GM18907 (cell line): ENCODE measurements around the gene ANKIB1.
"Not testable (repeated sequence)": the region's sequence is repeated elsewhere in the genome, so short reads cannot be mapped to it uniquely, and the experiment has no call there.

Experiments used
- ATAC-seq: cut with Tn5 transposase; IDR thresholded peaks from one replicate; pipeline ENCODE4 v1.9.1; 2021; ENCODE audit warnings: mild to moderate bottlenecking, moderate library complexity; ENCODE audit not compliant: unreplicated experiment

ANKIB1 gene

GRCh38 chr7:92325173-92325572, 79.4 kb downstream of the ANKIB1 start:
- ATAC-seq: no peak

GRCh38 chr7:92325858-92326257, 80.1 kb downstream of the ANKIB1 start:
- ATAC-seq: no peak

DNA sequence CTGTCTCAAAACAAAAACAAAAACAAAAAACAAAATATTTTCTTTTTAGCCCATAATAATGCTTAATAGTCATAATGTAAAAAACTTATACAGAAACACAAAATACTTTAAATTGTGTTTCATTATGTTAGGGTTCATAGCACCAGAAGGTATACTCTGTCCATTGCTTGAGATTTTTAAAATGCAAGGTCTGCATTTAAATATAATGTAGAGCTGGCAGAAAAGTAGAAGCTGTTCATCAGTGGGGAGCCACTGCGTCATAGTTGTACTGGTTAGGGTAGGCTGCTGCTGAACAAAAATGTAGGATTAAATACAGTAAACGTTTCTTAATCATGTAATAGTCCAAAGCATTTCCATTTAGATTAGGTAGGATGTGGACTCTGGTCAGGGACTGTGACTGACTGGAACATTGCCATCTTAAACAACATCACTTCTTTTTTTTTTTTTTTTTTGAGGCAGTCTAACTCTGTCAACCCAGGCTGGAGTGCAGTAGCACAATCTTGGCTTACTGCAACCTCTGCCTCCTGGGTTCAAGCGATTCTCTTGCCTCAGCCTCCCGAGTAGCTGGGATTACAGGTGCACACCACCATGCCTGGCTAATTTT, 85.2 kb downstream of the ANKIB1 start:
- no peak for ATAC-seq

- ATAC-seq: no peak
Observed at GRCh38 chr7:92331508-92331907, 85.7 kb downstream of the ANKIB1 start.

- ATAC-seq: no peak
Observed at GRCh38 chr7:92332782-92333181, 87.0 kb downstream of the ANKIB1 start.

GRCh38 chr7:92333866-92334265, 88.1 kb downstream of the ANKIB1 start:
- ATAC-seq: no peak

GRCh38 chr7:92335574-92335973, 89.8 kb downstream of the ANKIB1 start:
- ATAC-seq: no peak

GRCh38 chr7:92336662-92337340, 91.0 kb downstream of the ANKIB1 start:
- no peak for ATAC-seq

GRCh38 chr7:92340016-92340415, 94.2 kb downstream of the ANKIB1 start:
- ATAC-seq: no peak

DNA sequence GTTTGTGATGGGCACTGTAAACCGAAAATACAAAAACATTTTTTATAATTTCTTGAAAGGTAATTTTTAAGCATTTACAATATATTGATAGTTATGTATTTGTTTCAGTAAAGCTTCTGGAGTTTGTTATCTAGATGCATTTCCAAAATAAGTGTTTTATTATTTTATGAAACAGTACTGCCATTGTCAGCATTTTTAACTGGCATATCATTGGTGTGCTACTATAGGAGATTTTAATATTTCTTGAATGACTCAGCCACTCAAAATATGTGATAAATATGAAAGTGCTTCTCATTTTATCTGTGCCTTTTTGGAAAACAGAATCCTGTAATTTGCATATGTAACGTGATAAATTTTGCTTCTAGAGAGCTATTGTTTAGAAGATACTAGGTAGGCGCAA, 97.9 kb downstream of the ANKIB1 start:
- no peak for ATAC-seq

- no peak for ATAC-seq
Observed at GRCh38 chr7:92352009-92352408, 106.2 kb downstream of the ANKIB1 start.

DNA sequence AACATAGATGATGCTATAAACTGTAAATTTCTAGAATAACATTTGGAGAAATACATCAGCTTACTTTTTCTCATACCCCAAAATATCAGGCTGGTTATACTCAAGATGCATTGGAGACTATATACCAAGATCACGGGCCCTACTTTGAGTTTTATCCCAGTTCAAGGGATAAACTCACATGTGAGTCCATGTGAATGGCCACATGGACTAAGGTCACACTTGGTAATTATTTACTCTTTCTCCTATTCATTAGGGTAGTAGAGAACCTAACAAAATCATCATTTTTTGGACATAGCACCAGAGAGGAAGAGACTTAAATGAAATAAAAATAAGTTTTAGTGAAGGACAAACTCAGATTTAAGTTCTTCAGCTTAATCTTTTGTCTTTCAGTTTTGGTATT, 108.4 kb downstream of the ANKIB1 start:
- ATAC-seq: no peak

DNA sequence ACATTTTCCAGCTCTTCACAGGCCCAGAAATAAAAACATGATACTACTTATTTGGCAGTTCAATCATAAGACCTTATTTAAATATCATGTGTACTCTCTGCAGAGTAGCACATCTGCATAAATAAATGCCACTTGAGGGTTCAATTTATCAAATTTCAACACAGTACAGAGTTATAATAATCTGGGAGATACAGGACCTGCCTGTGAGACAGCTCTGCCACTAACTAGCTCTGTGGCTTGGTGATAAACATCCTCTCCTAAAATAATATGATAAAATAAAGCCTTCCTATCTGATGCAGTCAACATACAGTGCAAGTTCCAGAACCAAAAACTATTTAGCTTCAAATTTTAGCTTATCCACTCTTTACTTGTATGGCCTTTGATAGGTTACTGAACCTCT, 110.6 kb downstream of the ANKIB1 start:
- no peak for ATAC-seq

DNA sequence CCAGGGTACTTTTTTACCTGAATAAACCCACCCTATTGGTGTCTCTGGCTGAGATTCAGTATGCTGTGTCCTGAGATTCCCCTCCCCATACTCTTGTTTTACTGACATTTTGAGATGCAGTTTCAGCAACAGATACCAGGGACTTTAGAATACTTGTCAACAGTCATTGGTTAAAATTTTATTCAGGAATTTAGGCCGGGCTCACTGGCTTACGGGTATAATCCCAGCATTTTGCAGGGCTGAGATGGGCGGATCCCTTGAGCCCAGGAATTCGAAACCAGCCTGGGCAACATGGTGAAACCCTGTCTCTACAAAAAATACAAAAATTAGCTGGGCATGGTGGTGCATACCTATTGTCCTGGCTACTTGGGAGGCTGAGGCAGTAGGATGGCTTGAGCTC, 111.5 kb downstream of the ANKIB1 start:
- no peak for ATAC-seq

GRCh38 chr7:92359179-92359578, 113.4 kb downstream of the ANKIB1 start:
- ATAC-seq: not testable (repeated sequence)

DNA sequence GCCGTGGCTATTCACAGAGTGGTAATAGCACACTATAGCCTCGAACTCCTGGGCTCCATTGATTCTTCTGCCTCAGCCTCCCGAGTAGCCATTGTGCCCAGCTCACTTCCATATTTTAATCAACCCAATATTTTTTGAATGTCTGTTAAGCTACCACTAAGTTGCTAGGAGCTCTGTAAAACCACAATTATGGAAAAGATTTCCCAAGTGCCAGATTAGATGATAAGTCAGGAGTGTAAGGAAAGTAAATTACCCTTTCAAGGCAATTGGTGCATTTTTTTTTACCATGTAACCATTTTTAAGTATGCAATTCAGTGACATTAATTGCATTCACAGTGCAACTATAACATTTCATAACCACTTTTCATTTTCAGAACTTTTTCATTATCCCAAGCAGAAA, 114.0 kb downstream of the ANKIB1 start:
- ATAC-seq: no peak

GRCh38 chr7:92360387-92360786, 114.6 kb downstream of the ANKIB1 start:
- no peak for ATAC-seq

GRCh38 chr7:92362131-92362530, 116.4 kb downstream of the ANKIB1 start:
- no peak for ATAC-seq

DNA sequence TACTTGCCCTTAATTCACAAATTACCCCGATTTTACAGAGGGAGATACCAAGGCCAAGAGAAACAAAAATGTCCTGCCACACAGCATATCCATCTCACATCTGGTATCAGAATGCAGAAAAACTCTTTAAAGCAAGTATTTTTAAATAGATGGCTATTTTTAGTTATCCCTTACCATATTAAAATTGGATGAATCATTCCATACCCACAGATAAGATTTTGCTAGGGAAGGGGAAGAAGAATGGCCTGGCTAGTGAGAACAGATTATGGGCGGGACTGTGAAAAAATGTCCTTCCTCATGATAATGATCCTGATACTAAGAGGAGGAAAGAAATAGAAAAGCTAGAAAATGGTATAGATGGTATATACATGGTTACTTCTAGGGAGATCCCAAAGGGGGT, 121.0 kb downstream of the ANKIB1 start:
- ATAC-seq: no peak

- ATAC-seq: no peak
Observed at GRCh38 chr7:92368741-92369140, 123.0 kb downstream of the ANKIB1 start.

GRCh38 chr7:92375013-92375412, 129.2 kb downstream of the ANKIB1 start:
- no peak for ATAC-seq

- no peak for ATAC-seq
Observed at GRCh38 chr7:92391071-92391470, 145.3 kb downstream of the ANKIB1 start.

DNA sequence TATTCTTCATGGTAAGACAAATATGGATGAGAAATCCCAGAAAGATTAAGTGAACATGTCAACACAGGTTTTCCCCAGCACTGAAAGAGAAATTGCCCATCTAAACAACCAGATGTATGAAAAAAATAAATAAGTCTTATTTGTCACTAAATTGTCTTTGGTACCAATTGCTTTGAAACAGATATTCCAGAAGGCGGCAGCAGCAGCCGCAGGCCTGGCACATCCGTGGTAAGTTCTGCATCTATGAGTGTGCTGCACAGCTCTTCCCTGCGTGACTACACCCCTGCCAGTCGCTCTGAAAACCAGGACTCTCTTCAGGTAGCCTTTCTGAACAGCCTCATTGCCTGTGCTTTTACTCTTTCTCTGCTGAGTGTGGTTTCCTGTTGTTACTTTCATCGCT, 151.8 kb downstream of the ANKIB1 start:
- ATAC-seq: no peak
